NCI-H345 treated with DMSO at 0.1 percent for 48 hours (cell line): ENCODE data around the gene B4GALNT2.
"Not testable (repeated sequence)": the region's sequence is repeated elsewhere in the genome, so short reads cannot be mapped to it uniquely, and the experiment has no call there.

Source experiments
- DNase-seq: peaks from one replicate; lab custom pipeline; 2025; ENCODE audit not compliant: unreplicated experiment; lab: John Stamatoyannopoulos, UW

B4GALNT2 gene, protein sequence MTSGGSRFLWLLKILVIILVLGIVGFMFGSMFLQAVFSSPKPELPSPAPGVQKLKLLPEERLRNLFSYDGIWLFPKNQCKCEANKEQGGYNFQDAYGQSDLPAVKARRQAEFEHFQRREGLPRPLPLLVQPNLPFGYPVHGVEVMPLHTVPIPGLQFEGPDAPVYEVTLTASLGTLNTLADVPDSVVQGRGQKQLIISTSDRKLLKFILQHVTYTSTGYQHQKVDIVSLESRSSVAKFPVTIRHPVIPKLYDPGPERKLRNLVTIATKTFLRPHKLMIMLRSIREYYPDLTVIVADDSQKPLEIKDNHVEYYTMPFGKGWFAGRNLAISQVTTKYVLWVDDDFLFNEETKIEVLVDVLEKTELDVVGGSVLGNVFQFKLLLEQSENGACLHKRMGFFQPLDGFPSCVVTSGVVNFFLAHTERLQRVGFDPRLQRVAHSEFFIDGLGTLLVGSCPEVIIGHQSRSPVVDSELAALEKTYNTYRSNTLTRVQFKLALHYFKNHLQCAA

DNA sequence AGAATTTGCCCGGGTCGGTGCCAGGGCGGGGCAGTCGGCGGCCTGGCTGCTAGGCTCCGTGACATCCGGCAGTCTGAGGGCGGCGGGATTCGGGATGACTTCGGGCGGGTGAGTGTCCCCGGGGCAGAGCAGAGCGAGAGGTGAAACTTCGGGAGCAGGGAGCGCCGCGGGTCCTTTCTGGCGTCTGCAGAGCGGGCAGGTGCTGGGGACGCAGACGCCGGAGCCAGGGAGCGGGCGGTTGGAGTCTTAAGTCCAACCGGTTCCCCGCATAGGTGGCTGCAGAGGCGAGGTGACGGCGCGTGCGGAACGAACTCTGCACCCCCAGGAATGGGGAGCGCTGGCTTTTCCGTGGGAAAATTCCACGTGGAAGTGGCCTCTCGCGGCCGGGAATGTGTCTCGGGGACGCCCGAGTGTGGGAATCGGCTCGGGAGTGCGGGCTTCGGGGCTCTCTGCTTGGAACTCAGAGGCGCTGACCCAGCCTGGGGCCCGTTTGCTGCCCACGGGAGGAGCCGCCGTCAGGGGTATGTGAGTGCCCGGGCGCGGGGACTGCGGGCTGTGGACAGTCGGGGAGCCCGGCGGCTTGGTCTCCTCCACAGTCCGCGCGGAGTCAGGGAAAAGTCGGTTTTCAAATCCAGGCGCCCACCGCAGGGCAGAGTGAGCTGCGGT is at the start of gene B4GALNT2:
B4GALNT2 (plus strand) TSS at position 71 of the 666 bp plus-strand sequence; CDS start at position 95, 24 bp downstream.
- no peak for DNase-seq

DNA sequence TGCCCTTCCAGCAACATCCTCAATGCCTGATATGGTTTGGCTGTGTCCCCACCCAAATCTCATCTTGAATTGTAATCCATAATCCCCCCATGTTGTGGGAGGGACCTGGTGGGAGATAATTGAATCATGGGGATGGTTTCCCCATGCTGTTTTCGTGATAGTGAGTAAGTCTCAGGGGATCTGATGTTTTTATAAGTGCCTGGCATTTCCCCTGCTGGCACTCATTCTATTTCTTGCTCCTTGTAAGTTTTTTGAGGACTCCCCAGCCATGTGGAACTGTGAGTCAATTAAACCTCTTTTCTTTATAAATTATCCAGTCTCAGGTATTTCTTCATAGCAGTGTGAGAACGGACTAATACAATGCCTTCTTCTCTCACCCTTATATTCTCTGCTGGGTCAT is 47.5 kb upstream of the B4GALNT2 start:
- not testable (repeated sequence) for DNase-seq

DNA sequence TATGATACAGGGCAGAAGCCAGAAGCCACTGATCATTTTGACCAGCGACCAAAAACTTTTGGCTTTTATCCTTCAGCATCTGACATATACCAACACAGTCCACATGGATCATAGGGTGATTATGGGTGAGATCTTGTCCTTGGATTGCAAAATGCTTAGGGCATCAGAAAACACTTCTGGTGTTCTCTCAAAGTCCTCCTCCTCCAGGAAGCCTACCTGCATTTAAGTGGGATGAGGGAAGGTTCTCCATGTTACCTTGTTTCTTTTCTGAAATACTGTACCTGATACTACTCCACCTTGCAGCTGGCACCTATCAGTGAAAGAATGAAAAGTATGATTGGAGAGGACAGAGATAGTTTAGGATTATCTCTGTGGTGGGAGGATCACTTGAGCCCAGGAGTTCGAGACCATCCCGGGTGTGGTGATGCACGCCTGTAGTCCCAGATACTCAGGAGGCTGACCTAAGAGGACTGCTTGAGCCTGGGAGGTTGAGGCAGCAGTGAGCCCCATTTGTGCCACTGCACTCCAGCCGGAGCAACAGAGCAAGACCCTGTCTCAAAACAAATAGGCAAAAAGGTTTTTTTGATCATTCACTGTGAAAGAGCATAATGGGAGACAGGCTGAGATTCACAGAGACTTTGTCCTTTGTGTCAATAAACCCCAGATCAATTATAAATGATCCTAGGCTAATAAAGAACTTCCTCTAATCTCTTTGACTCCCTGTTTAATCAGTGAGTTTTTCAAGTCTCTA is 46.8 kb upstream of the B4GALNT2 start:
- no peak for DNase-seq

DNA sequence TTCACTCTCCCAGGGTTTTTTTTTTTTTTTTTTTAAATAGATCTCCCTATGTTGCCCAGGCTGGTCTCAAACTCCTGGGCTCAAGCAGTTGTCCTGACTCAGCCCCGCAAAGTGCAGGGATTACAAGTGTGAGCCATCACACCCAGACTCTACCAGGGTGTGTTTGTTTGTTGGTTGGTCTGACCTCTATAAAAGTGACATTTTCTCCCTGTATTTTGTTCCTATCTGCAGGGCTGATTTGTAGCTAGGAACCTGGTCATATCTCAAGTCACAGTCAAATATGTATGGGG is 46.3 kb upstream of the B4GALNT2 start:
- DNase-seq, result no peak

DNA sequence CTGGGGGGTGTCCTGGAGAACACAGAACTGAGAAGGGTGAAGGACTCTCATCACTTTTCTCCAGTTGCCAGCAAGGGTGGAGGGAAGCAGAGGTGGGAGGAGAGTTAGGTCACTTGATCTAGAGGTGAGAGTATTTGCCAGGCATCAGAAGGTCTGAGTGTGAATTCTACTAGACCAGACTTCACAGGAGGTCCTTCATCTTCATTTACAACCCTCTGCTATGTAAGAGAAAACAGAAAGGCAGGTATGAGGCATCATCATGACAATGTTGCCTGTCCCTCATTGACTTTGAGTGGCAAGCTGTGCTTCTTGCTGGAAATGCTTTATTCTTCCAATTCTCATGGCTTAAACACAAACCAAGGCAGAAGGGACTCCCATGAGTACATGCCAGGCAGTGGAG is 45.9 kb upstream of the B4GALNT2 start:
- no peak for DNase-seq

DNA sequence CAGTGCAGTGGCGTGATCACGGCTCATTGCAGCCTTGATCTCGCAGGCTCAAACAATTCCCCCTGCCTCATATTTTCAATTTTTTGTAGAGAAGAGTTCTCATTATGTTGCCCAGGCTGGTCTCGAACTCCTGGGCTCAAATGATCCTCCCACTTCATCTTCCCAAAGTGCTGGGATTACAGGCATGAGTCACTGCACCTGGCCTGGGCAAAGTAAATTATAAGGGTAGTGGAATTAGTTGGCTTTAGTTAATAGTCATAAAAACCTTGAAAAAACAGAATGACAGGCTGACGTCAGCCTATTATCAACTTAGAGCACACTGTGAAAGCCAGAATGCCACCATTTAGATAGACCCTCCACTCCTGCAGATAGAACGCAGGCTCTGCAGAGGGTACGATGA is 43.5 kb upstream of the B4GALNT2 start:
- DNase-seq, result no peak

DNA sequence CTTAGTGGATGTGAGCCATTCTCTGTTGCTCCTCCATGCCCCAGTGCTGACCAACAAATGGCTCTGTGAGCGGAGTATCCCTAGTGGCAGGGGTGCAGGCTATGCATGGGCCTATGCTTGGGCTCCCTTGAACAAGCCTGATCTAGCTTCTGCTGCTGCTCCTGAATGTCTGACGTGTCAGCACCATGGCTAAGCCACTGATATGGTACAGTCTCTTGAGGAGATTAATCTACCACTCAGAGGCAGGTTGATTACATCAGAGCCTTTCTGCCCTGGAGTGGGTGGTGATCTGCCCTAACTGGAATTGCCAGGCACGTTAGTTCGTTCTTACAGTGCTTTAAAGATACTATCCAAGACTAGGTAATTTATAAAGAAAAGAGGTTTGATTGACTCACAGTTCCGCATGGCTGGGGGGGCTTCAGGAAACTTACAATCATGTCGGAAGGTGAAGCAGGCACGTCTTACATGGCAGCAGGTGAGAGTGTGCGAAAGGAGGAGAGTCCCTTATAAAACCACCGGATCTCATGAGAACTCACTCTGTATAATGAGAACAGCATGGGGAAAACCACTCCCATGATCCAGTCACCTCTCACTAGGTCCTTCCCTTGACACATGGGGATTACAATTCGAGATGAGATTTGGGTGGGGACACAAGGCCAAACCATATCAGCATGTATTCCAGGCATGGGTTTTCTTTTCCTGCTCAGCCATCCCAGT is 41.5 kb upstream of the B4GALNT2 start:
- DNase-seq, result no peak

DNA sequence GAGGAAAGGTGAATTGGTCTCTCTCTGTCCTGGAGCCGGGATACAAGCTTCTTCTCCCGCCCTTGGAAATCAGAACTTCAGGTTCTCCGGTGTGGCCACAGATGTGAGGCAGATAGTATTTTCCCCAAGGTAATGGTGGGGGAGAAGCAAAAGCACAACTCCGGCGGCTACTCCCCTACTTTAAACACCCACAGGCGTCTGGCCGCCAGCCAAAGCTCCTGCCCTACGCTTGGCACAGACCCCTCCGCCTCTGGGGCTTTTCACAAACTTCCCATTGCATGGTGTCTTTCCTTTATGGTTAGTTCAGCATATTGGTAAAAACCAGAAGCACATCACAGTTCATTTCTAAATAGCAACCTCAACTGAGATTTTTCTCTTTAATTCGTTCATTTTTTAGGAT is 39.4 kb upstream of the B4GALNT2 start:
- DNase-seq, result no peak

DNA sequence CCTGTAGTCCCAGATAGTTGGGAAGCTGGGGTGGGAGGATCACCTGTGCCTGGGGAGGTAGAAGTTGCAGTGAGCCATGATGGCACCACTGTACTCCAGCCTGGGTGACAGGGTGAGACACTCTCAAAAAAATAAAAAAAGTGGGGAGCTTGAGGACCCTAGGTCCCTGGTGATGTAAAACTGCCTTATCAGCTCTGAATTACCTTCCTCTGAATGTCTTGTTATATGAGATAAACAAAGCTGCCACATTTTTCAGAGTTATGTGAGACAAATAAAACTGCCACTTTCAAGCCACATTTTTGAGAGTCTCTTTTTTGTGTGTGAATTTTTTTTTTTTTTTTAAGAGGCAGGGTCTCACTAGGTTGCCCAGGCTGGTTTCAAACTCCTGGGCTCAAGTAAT is 32.0 kb upstream of the B4GALNT2 start:
- no peak for DNase-seq

DNA sequence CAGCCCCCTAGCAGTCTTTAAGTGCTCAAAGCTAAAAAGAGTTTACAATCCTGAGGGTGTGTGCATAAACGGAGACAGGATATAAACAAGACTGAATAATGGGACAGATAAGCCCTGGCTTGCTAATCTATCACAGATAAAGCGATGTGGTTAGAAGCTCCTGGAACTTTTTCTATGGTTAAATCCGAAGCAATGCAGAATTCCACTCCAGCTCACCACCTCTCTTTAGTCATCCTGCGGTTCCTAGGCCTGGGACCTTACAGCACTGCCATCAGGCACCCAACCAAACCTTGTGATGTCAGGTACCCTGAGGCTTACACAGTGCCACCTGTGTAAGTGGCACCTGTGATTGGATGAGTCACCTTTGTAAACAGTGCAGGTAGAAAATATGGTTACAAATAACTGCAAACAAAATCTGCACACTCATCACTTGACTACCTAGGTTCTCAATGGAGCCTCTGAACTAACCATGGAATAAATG is 31.5 kb upstream of the B4GALNT2 start:
- DNase-seq, result no peak

DNA sequence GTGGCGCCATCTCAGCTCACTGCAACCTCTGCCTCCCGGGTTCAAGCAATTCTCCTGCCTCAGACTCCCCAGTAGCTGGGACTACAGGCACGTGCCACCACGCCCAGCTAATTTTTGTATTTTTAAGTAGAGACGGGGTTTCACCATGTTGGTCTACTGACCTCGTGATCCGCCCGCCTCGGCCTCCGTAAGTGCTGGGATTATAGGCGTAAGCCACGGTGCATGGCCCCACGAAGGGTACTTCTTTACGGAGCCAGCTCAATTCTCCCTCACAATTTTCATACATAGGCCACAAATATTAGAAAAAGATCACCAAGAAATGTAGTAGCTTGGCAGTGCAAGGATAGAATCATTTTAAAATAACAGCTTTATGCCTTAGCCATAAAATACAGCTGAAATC is 29.2 kb upstream of the B4GALNT2 start:
- not testable (repeated sequence) for DNase-seq

DNA sequence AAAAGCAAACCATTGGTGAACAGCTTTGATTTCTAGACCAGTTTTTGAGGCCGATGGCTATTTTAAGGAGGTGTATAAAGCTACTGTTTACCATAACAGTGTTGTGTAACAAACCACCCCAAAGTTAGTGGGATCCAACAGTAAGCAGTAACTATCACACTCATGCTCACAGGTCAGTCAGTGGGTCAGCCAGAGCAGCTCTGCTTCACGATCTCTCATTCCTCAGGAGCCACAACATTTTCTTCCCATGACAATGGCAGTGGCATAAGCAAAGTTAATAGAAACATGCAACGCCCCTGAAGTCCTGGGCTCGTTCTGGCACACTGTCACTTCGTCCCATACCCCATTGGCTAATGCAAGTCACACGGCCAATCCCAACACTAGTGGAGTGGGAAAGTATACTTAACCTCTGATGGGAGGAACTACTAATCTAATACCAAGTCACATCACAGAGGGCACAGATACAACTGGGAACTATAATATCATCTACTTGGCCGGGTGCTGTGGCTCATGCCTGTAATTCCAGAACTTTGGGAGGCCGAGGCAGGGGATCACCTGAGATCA is 28.0 kb upstream of the B4GALNT2 start:
- no peak for DNase-seq

DNA sequence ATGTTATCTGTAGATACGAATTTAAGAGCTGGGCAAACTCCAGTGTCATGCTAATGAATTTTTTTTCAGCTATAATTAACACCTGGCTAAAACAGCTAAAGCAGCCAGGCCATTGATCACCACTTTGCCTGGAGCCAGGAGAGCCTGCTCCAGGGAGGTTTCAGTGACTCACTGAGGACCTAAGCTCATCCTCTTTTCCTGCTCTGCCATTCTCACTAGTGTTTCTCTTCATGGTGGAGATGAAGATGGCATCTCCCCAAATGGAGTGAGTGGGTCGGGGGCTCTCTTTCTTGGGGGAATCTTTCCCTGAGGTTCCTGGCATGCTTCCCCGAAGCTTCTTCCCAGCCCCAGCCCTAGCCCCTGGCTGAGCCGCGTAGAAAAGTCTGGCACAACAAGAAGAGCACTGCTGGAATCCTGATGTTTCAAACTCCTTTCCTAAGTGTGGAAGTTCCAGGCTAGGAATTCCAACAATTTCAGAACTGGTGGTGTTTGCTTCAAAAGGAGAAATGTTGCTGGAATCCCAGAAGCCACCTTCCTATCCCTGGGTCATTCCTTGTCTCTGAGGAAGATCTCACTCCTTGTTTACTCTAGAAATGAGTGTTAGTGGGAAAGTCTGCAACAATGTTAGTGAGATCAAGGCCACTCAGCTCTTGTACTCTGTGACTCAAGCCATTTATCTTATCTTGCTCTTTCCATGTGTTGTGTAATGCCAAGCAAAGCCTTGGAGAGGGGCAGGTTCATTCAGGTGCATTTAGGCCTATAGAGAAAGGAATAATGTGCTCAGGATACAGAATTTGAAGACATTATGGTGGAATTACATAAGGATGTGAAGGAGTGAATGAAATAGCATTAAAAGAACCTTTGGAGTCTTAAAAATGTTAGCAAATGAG is 26.0 kb upstream of the B4GALNT2 start:
- no peak for DNase-seq

DNA sequence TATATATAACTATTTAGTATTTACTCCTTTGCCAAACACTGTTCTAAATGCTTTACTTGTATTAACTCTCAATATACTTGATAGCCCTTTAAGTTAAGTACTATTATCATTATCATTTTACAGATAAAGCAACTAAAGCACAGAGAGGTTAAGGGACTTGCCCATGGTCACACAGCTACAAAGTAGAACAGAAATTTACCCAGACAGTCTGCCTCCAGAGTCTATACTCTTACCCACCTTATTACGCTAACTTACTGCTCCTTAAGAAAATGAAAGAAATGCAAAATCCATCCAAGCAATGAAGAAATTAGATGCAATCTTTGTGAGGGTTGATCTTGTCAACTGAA is 25.4 kb upstream of the B4GALNT2 start:
- DNase-seq, result no peak

DNA sequence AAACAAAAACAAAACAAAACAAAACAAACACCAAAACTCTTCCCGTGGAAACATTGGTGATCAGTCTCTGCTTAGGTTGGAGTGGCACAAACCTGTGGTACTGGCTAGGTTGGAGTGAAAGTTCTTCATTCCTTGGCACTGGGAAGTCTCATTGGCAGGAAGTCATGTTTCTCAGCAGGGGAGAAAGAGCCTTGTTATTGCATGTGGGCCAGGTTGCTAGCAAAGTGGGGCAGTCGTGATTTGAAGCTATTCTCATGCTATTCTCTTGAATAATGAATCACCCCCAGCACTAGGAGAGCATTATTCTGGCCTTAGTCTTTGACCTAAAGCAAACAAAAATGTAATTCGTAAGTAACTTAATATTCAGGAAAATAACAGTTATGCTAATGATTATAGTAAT is 24.3 kb upstream of the B4GALNT2 start:
- no peak for DNase-seq

DNA sequence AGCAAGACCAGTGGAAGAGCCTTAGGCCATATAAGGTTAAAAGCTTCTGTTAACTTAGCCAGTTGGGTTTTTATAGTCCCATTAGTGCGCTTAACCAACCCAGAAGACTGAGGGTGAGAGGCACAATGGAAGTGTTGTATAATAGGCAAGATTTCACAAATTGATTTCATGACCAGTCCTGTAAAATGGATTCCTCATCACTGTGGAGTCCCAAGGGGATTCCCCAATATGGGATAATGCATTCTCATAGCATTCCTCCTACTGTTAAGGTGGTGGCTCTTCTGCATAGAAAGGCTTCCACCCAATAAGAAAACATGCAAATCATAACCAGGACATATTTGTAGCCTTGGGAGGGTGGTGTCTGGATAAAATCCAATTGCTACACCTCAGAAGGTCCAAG is 22.1 kb upstream of the B4GALNT2 start:
- no peak for DNase-seq

DNA sequence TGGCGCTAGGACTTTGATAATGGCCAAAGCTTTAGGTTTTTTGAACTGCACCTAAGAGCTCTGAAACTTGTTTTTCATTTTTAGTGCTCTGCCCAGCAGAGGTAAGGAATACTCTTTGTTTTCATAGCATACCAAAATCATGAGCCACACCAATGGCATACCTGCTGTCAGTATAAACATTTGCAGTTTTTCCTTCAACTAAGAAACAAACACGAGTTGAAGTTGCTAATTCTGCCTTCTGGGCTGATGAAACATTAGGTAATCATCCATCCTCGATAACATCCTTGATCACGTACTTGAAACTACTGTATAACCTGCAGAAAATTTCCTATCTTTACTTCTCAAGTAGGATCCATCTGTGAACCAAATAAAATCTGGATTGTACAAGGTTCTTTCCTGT is 20.6 kb upstream of the B4GALNT2 start:
- DNase-seq, result no peak

DNA sequence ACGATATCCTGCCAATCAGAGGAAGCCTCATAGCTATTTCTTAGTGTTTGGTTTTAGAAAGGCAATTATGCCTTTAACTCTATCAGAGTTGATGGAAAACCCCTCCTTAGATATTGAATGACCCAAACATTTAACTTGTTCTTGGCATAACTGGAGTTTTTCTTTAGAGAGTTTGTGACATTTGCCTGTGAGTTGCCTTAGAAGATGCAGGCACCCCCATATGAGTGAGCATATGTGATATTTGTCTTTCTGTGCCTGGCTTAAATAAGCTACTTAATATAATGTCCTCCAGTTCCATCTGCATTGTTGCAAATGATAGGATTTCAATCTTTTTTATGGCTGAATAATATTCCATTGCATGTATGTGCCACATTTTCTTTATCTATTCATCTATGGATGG is 19.6 kb upstream of the B4GALNT2 start:
- no peak for DNase-seq

DNA sequence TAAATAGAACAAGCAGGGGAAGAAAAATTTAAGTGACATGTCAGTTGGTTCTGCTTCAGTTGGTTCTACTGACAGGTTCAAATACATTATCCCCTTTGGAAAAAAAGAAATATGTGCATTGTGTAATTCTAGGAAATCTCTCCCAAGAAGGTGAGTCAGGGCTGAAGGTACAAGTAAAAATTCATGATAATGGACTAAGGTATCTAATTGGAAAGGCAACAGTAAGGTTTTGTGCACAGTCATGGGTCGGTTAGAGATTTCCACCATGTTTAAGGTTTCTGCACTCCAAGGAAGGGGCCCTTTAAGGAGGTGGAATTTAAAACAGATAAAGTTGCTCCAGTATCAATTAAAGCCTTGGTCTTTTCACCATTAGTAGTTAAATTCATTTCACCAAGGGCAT is 17.9 kb upstream of the B4GALNT2 start:
- DNase-seq, result no peak
